HepG2 (cell line): ENCODE results near the gene NFATC3. TPM values are rescaled to one million over a fixed set of nuclear protein-coding genes. Genes with fewer than 3 reads are reported as not detected.

Experiments used
- CREB1 ChIP-seq, 2 experiments: fragments of 450-650 bp in 1 of 2; IDR thresholded peaks; 2 replicates each; pipeline ENCODE4 v1.6.1; 2016 to 2017; ENCODE audit warnings: control low read depth in 1 of 2, mild to moderate bottlenecking in 1 of 2, missing compliant biosample characterization in 1 of 2, missing genetic modification characterization in 1 of 2
- EZH2 ChIP-seq: conservative IDR thresholded peaks from 2 replicates; pipeline ENCODE4 v1.6.1; 2012; ENCODE audit warnings: mild to moderate bottlenecking, low read depth, low read length, moderate library complexity
- FLYWCH1 ChIP-seq: sonication (generic); formaldehyde crosslinking; IDR thresholded peaks from 2 replicates; pipeline ENCODE4 v1.8.1; 2023; ENCODE audit warnings: mild to moderate bottlenecking, missing genetic modification reagents
- JUN ChIP-seq: sonication (generic); formaldehyde crosslinking; IDR thresholded peaks from 2 replicates; pipeline ENCODE4 v1.4.0; 2020; ENCODE audit warnings: mild to moderate bottlenecking, missing genetic modification reagents
- KDM4B ChIP-seq: sonication (generic); formaldehyde crosslinking; IDR thresholded peaks from 2 replicates; pipeline ENCODE4 v1.4.0; 2020; ENCODE audit warnings: missing genetic modification reagents
- KDM5B ChIP-seq: sonication (generic); formaldehyde crosslinking; IDR thresholded peaks from 2 replicates; pipeline ENCODE4 v1.4.0; 2020; ENCODE audit warnings: missing genetic modification reagents, mild to moderate bottlenecking, borderline replicate concordance
- NPAS2 ChIP-seq: sonication (generic); formaldehyde crosslinking; IDR thresholded peaks from 2 replicates; pipeline ENCODE4 v1.8.0; 2022; ENCODE audit warnings: mild to moderate bottlenecking, missing genetic modification reagents, borderline replicate concordance
- THAP11 ChIP-seq: IDR thresholded peaks from 2 replicates; pipeline ENCODE4 v1.6.1; 2016; ENCODE audit warnings: missing biosample characterization, missing genetic modification reagents
- YY1 ChIP-seq: IDR thresholded peaks from 2 replicates; pipeline ENCODE4 v1.6.1; 2011; ENCODE audit warnings: low read length, low read depth, moderate library complexity, mild to moderate bottlenecking; ENCODE audit not compliant: insufficient read depth, insufficient replicate concordance
- ZBTB21 ChIP-seq: sonication (generic); formaldehyde crosslinking; IDR thresholded peaks from 2 replicates; pipeline ENCODE4 v1.4.0; 2020; ENCODE audit warnings: missing genetic modification reagents
- ZBTB37 ChIP-seq: sonication (generic); formaldehyde crosslinking; IDR thresholded peaks from 2 replicates; pipeline ENCODE4 v1.4.0; 2020; ENCODE audit warnings: mild to moderate bottlenecking, missing genetic modification reagents
- ZBTB46 ChIP-seq: sonication (generic); formaldehyde crosslinking; IDR thresholded peaks from 2 replicates; pipeline ENCODE4 v1.4.0; 2020; ENCODE audit warnings: mild to moderate bottlenecking, missing genetic modification reagents, borderline replicate concordance
- ZFP36 ChIP-seq: fragments of 150-350 bp; IDR thresholded peaks from 2 replicates; pipeline ENCODE4 v1.6.1; 2018; ENCODE audit warnings: borderline replicate concordance, low read length, low read depth; ENCODE audit not compliant: partially characterized antibody
- ZFP37 ChIP-seq: sonication (generic); formaldehyde crosslinking; IDR thresholded peaks from 2 replicates; pipeline ENCODE4 v1.4.0; 2020; ENCODE audit warnings: missing genetic modification reagents, borderline replicate concordance
- ZNF256 ChIP-seq: sonication (generic); formaldehyde crosslinking; conservative IDR thresholded peaks from 2 replicates; pipeline ENCODE4 v1.4.0; 2020; ENCODE audit warnings: missing genetic modification reagents
- ZNF274 ChIP-seq: sonication (generic); formaldehyde crosslinking; IDR thresholded peaks from 2 replicates; pipeline ENCODE4 v1.5.1; 2020; ENCODE audit warnings: mild to moderate bottlenecking, missing genetic modification reagents
- ZNF446 ChIP-seq: sonication (generic); formaldehyde crosslinking; IDR thresholded peaks from 2 replicates; pipeline ENCODE4 v1.5.0; 2020; ENCODE audit warnings: mild to moderate bottlenecking, missing genetic modification reagents
- ZNF451 ChIP-seq: sonication (generic); formaldehyde crosslinking; IDR thresholded peaks from 2 replicates; pipeline ENCODE4 v1.5.0; 2020; ENCODE audit warnings: mild to moderate bottlenecking, missing genetic modification reagents
- ZNF569 ChIP-seq: sonication (generic); formaldehyde crosslinking; IDR thresholded peaks from 2 replicates; pipeline ENCODE4 v1.5.0; 2020; ENCODE audit warnings: mild to moderate bottlenecking, missing genetic modification reagents, moderate library complexity, borderline replicate concordance
- ZNF570 ChIP-seq: sonication (generic); formaldehyde crosslinking; IDR thresholded peaks from 2 replicates; pipeline ENCODE4 v1.4.0; 2020; ENCODE audit warnings: mild to moderate bottlenecking, missing genetic modification reagents, borderline replicate concordance
- ZNF589 ChIP-seq: sonication (generic); formaldehyde crosslinking; conservative IDR thresholded peaks from 2 replicates; pipeline ENCODE4 v1.8.0; 2022; ENCODE audit warnings: mild to moderate bottlenecking, moderate library complexity, missing genetic modification reagents
- ZNF710 ChIP-seq: sonication (generic); formaldehyde crosslinking; IDR thresholded peaks from 2 replicates; pipeline ENCODE4 v1.5.0; 2020; ENCODE audit warnings: mild to moderate bottlenecking, missing genetic modification reagents, borderline replicate concordance
- polyA plus RNA-seq, 8 experiments: library from polyadenylated mRNA; depleted of rRNA in 3 of 8; stranded (reverse) in 7 of 8; unstranded in 1 of 8; fragments of >200 nt; fragmentation: Illumina TruSeq in 4 of 8; extraction: Trizol in 4 of 8; gene quantifications; 2 replicates each; pipeline versions ENCODE4 v1.2.1 to v1.2.3, GENCODE V29; 2011 to 2016; ENCODE audit warnings: low read depth in 4 of 8, missing spikeins in 1 of 8, mixed read lengths in 1 of 8; ENCODE audit not compliant: insufficient read depth in 1 of 8
- total RNA-seq, 5 experiments: library from RNA; depleted of rRNA; stranded (reverse); fragments of >200 nt; fragmentation: Illumina TruSeq; extraction: Trizol; gene quantifications; 2 replicates each; pipeline ENCODE4 v1.2.3, GENCODE V29; 2016; ENCODE audit warnings: low read depth in 1 of 5

The NFATC3 gene
- total and polyA plus RNA-seq, 2 of the 13 experiments (the other 11 are each of a cell fraction or from before 2014, with no cell fraction given) = 52.6 to 62.7 TPM

GRCh38 chr16:68264128-68265077 lies 179.2 kb downstream of the NFATC3 start, which contains the start of gene SLC7A6 (continued):
- TF ChIP-seq FLYWCH1 (CRISPR knock-in tag) (no peak; the same call in 1 of the 2 replicates), ZFP36 (no peak), ZNF710 (CRISPR knock-in tag) (peak; percentile 80; the same call in 1 of the 2 replicates), ZNF589 (CRISPR knock-in tag) (no peak; the same call in 1 of the 2 replicates), THAP11 (CRISPR knock-in tag) (no peak), ZNF256 (CRISPR knock-in tag) (no peak), KDM4B (CRISPR knock-in tag) (no peak; the same call in 1 of the 2 replicates), ZNF274 (CRISPR knock-in tag) (no peak; the same call in 1 of the 2 replicates), ZNF446 (CRISPR knock-in tag) (peak; percentile 84), YY1 (peak; percentile 77), ZBTB37 (CRISPR knock-in tag) (no peak), JUN (CRISPR knock-in tag) (no peak), ZNF569 (CRISPR knock-in tag) (no peak), KDM5B (peak; percentile 81), ZFP37 (no peak), ZNF570 (CRISPR knock-in tag) (0 out of 2 replicates have a peak, but pooled peaks have one; percentile 28), EZH2 (no peak), ZBTB21 (no peak), ZBTB46 (no peak; the same call in 1 of the 2 replicates), ZNF451 (CRISPR knock-in tag) (0 out of 2 replicates have a peak, but pooled peaks have one; percentile 46), NPAS2 (CRISPR knock-in tag) (no peak), CREB1 (IDR thresholded peaks at IDR 0.05) (peak; percentile 63; the same call in 1 of the 2 replicates), CREB1 (CRISPR knock-in tag; IDR thresholded peaks at IDR 0.05) (no peak)
